GM12864 (cell line): ENCODE results near the gene SLC8B1.

Source experiments
- DNase-seq: peaks from one replicate; pipeline ENCODE4 v3.0.0-alpha.2; 2011; ENCODE audit warnings: low read depth
- H3K4me3 ChIP-seq: 2 replicates; pipeline ENCODE4 v1.5.1; 2011; ENCODE audit warnings: mild to moderate bottlenecking, low read depth, low read length, control low read depth
- CTCF ChIP-seq: IDR thresholded peaks from 2 replicates; pipeline ENCODE4 v1.5.1; 2011; ENCODE audit warnings: low read depth, mild to moderate bottlenecking, moderate library complexity, low read length, control low read depth, inconsistent platforms; ENCODE audit errors: missing control alignments

Gene SLC8B1

GRCh38 chr12:113345318-113345717 is 10.4 kb upstream of the SLC8B1 start:
- no peak for TF ChIP-seq CTCF
- H3K4me3 ChIP-seq, result no peak overlapping the region
- no peak for DNase-seq

GRCh38 chr12:113341535-113341934 is 6.6 kb upstream of the SLC8B1 start:
- DNase-seq, result no peak
- TF ChIP-seq CTCF, result no peak

GRCh38 chr12:113340061-113340460 is 5.2 kb upstream of the SLC8B1 start:
- no peak for DNase-seq
- no peak overlapping the region for H3K4me3 ChIP-seq
- no peak for TF ChIP-seq CTCF

More at GRCh38 chr12:113341535-113341934, 6.6 kb upstream of the SLC8B1 start:
- no peak overlapping the region for H3K4me3 ChIP-seq

- TF ChIP-seq CTCF, result no peak
- DNase-seq, result no peak
- H3K4me3 ChIP-seq, result no peak overlapping the region
Measured at GRCh38 chr12:113339540-113339939, 4.6 kb upstream of the SLC8B1 start.

GRCh38 chr12:113333877-113334785 is 778 bp downstream of the SLC8B1 start:
- H3K4me3 ChIP-seq, result peak overlapping the region; percentile 79
- DNase-seq, result no peak
- TF ChIP-seq CTCF, result no peak

GRCh38 chr12:113333418-113333750 is 1.5 kb downstream of the SLC8B1 start:
- DNase-seq, result no peak
- TF ChIP-seq CTCF, result no peak
- no peak overlapping the region for H3K4me3 ChIP-seq
